ENCODE measurements around the gene TRIB2.

GRCh38 chr2:12683457-12684100 lies 33.2 kb upstream of the TRIB2 start:
- TF ChIP-seq CTCF (conservative IDR thresholded peaks at IDR 0.05; ENCODE audit: low read depth, low read length) (no peak), EZH2 (IDR thresholded peaks at IDR 0.05; ENCODE audit: borderline replicate concordance, low read depth, low read length, poor library complexity, severe bottlenecking) (no peak)
